VCaP (cell line): ENCODE results near the gene CELF5.

Experiments
- H3K27ac ChIP-seq: fragments of 450-650 bp; 2 replicates; pipeline ENCODE4 v1.5.1; 2017
- TF ChIP-seq, protein P1 (sequence below): fragments of 450-650 bp; conservative IDR thresholded peaks from 2 replicates; pipeline ENCODE4 v1.5.1; 2017; ENCODE audit warnings: mild to moderate bottlenecking, moderate library complexity

CELF5 gene

DNA sequence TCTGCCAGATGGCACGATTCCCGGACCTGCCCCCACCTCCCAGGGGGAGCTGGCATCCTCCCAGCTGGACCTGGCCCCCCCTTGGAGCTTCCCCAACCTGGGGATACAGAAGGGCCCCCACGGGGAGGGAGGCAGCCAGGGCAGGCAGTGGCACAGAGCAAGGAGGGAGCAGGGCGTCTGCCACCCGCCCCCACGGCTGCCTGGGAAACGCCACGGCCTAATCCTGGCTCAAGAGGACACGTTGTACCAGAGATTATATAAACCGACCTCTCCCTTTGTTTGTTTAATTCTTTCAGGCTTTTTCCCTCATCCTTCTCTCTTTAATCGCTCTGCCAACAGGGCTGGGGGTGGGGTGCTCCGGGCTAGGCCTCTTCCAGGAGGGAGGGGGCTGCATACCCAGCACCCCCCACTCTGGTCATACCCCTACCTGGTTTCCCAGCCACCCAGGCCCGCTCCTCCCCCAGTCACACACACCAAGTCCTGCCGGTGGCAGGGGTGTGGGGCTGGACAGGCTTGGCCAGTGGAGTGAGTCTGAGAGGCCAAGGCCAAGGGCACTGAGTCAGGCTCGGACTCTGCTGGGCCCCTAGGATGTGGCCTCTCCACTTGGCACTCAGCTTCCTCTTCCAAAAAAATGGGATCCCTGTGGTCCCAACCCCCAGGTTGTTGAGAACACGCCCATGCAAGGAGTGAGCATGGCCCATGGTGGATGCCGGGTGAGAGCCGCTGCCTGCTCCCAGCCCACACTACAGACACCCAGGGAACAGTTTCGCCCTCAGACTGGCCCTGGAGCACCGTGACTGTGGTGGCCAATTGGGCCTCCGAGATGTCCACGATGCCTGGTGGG, 112.4 kb downstream of the CELF5 start:
- H3K27ac ChIP-seq, result peak overlapping the region; percentile 92
- TF ChIP-seq, protein P1, sequence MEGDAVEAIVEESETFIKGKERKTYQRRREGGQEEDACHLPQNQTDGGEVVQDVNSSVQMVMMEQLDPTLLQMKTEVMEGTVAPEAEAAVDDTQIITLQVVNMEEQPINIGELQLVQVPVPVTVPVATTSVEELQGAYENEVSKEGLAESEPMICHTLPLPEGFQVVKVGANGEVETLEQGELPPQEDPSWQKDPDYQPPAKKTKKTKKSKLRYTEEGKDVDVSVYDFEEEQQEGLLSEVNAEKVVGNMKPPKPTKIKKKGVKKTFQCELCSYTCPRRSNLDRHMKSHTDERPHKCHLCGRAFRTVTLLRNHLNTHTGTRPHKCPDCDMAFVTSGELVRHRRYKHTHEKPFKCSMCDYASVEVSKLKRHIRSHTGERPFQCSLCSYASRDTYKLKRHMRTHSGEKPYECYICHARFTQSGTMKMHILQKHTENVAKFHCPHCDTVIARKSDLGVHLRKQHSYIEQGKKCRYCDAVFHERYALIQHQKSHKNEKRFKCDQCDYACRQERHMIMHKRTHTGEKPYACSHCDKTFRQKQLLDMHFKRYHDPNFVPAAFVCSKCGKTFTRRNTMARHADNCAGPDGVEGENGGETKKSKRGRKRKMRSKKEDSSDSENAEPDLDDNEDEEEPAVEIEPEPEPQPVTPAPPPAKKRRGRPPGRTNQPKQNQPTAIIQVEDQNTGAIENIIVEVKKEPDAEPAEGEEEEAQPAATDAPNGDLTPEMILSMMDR, result no peak

DNA sequence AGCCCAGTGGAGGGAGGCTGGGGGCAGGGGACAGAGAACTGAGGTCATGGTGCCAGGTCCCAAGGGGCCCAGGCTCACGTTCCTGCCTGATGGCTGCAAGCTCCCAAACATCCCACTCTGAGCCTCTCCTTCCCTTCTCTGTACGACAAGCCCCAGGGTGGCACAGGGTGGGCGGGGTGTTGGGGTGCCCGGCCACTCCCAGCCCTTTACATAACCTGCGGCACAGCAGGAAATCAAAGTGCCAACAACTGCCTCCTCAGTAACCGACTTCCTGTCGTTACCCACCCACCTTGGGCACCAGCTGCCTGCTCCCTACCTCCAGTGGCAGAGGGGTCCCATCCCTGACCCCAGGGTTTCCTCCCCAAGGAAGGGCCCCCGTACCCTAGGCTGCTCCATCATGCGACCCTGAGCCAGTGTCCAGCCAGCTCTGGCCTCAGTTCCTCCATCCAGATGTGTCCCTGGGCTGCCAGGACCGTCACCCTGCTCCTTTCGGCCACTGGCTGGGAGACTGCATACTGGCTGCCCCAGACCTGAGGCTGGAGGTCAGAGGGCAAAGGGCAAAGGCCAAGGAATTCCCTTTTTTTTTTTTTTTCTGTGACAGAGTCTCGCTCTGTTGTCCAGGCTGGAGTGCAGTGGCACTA, 114.2 kb downstream of the CELF5 start:
- peak overlapping the region; percentile 92 for H3K27ac ChIP-seq
- TF ChIP-seq, protein P1, result no peak

DNA sequence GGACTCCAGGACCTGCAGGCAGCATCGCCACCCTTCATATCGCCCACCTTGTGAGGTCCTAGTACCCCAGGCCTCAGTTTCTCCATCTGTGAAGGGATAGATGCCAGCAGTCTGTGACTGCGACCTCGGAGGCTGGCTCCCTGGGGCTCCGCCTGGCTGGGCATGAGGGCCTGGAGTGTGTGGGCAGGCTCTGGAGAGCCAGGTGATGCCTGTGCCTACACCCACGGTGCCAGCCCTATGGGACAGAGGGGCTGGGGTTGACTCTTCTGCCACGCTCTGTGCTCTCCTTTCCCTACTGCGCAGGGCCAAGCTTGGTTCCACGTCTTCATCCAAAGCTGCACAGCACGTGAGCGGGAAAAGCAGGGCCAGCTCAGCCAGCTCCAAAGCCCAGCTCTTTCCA, 115.9 kb downstream of the CELF5 start:
- H3K27ac ChIP-seq, result no peak overlapping the region
- TF ChIP-seq, protein P1, result no peak

DNA sequence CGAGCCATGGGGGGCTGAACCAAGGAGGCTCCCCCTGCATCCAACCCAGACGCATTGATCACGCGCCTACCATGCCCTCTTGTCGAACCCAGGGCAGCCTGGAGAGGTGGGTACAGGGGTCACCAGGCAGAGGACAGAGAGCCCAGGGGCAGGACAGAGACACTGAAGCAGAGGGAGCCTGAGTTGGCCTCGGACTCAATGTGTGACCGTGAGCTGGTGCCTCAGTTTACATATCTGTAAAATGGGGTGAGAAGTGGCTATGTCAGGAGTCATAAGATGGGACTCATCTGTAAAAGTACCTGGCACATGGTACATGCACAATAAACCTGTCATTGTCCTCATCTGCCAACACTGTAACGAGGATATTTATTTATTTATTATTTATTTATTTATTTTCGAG, 117.8 kb downstream of the CELF5 start:
- TF ChIP-seq, protein P1, result no peak
- H3K27ac ChIP-seq, result no peak overlapping the region

DNA sequence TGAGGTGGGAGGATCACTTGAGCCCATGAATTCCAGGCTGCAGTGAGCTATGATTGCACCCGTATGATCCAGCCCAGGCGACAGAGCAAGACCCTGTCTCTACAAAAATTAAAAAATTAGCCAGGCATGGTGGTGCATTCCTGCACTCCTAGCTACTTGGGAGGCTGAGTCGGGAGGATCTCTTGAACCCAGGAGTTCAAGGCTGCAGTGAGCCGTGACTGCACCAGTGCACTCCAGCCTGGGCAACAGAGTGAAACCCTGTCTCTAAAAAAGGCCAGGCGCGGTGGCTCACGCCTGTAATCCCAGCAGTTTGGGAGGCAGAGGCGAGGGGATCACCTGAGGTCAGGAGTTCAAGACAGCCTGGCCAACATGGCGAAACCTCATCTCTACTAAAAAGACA, 118.5 kb downstream of the CELF5 start:
- H3K27ac ChIP-seq, result peak overlapping the region; percentile 40; the same call in 1 of the 2 replicates

DNA sequence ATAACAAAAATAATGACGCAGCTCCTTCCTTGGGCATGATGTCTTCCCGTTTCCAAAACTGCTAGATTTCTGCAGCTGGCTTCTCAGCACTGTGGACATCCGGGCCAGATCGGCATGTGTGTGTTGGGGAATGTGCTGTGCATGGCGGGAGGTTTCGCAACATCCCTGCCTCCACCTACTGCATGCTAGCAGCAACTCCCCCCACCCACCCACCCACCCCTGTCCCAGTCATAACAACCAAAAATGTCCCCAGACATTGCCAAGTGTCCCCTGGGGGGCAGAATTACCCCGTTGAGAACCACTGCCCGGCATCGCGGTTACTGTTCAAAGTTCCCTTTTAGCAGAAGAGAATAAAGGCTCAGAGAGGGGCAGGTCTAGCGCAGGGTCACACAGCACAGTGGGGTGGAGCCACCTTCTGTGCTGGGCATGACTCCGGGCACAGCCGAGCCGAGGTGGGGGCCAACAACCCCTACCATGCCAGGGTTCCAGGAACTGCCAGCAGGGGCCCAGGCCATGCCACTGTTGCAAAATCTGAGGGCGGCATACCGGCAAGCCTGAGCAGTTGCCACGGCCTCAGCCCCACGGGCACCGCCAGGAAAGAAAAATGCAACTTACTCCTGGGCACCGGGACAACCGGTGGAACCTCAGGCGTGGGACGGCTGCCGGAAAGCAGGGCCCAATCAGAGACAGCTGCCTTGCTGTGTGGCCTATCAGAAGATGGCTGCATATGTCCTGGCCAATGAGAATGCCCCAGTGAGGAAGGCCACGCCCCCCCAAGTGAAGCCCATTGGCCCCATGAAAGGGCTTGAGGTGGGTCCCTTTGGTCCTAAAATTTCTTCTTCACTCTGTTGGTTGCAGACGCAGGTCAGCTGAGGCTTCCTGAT, 119.4 kb downstream of the CELF5 start:
- H3K27ac ChIP-seq, result no peak overlapping the region
- TF ChIP-seq, protein P1, result no peak

DNA sequence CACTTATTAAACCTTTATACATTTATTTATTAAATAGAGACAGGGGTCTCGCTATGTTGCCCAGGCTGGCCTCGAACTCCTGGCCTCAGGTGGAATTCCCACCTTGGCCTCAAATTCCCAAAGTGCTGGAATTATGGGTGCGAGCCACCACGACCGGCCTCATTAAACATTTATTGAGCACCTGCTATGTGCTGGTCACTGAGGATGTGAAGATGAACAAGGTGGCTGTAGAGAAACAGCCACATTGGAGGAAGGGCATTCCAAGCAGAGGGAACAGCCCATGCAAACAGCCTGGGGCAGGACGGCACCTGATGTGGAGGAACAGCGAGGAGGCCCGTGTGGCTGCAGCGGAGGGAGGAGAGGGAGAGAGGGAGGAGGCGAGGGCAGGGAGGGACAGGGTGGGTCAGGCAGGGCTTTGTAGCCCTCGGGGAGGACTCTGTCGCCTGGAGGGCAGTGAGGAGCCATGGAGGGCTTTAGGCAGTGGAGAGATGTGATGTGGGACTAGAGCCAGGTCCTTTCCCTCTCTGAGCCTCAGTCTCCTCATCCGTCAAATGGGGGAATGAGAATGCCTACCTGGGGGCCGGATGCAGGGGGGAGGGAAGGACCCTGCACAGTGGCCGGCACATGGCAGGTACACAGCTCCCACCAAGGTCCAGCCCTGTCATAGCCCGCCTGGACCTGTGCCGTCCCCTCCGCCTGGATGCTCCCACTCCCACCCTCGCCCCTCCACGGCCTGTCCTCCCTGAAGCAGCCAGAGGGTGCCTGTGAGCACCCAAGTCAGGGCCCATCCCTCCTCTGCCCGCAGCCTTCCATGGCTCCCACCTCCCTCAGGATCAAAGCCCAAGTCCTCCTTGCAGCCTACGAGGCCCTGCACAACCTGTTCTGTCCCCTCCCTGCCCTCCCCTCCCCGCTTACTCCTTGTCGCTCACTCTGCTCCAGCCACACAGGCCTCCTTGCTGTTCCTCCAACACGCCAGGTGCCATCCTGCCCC, 120.4 kb downstream of the CELF5 start:
- TF ChIP-seq, protein P1, result no peak
- no peak overlapping the region for H3K27ac ChIP-seq
